ENCODE data around the gene UBXN11.

GRCh38 chr1:26314501-26314900 is 8.1 kb upstream of the UBXN11 start:
- TF ChIP-seq, protein P1, sequence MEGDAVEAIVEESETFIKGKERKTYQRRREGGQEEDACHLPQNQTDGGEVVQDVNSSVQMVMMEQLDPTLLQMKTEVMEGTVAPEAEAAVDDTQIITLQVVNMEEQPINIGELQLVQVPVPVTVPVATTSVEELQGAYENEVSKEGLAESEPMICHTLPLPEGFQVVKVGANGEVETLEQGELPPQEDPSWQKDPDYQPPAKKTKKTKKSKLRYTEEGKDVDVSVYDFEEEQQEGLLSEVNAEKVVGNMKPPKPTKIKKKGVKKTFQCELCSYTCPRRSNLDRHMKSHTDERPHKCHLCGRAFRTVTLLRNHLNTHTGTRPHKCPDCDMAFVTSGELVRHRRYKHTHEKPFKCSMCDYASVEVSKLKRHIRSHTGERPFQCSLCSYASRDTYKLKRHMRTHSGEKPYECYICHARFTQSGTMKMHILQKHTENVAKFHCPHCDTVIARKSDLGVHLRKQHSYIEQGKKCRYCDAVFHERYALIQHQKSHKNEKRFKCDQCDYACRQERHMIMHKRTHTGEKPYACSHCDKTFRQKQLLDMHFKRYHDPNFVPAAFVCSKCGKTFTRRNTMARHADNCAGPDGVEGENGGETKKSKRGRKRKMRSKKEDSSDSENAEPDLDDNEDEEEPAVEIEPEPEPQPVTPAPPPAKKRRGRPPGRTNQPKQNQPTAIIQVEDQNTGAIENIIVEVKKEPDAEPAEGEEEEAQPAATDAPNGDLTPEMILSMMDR (IDR thresholded peaks at IDR 0.05; ENCODE audit: insufficient read depth, low read depth, low read length), result no peak
- no peak for TF ChIP-seq EZH2 (IDR thresholded peaks at IDR 0.05; ENCODE audit: insufficient read depth, low read length)

Data from astrocyte (in vitro differentiated cells and primary cell).